ENCODE data around the gene GPD1. TPM values are rescaled to one million over a fixed set of nuclear protein-coding genes. Genes with fewer than 3 reads are reported as not detected.
A peak's percentile ranks its signal among the peaks of the same experiment; 100 is the strongest.

The GPD1 gene
- total and polyA plus RNA-seq, 9 of the 15 experiments (the other 6 are each of a cell fraction or from before 2014, with no cell fraction given) = 0.13 to 1.00 (median 0.55) TPM

DNA sequence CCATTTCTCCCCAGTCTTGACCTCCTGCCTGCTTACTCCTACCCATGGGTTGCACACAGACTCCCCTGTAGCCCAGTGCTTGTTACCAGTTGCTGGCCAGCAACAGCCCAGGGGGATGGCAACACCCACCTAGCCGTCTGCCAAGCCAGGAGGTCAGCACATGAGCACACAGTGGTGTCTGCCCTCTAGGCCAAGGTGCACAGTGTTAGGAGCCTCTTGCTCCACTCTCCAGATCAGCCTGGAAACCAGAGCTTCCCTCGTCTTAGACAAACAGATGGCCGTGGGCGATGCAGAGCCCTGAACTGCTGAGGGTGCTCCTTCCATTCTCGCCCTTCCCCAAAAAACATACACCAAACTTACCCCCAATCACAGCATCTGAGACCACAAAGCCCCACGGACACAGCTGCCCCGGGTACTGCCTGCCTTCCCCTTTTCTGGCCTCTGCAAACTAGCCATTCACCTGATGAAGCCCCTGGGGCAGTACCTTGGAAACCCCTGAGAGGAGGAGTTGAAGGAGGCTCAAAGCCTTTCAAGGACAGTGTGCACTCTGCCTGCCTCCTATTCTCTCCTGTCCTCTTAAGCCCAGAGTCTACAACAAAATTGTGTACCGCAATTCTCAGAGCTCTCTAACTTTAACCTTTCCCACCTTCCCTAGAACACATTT, 1.0 kb upstream of the GPD1 start:
- ATAC-seq = no peak; the same call in 2 of the 3 replicates
- no peaks in the 10 kb centered on the region for H3K27me3 ChIP-seq (ENCODE audit: control insufficient read depth in 2 of 2, insufficient read depth in 2 of 2, low read length in 2 of 2)
- H3K4me3 ChIP-seq = no peak overlapping the region
- no peak for DNase-seq (ENCODE audit: extremely low read depth in 1 of 4, low spot score in 3 of 4)
- intact Hi-C loops (cut with micrococcal nuclease) (no loop called here), in situ Hi-C loops (cut with MboI) (no loop called here)
- ChIA-PET CTCF (ENCODE audit: low intra/inter-chr PET ratio) (interaction anchor here (1.4 kb wide), 1 partner anchor 73 kb away, joined by 3 read pairs; no protein-coding TSS in a partner anchor), POLR2A (interaction anchor here (0.6 to 1.7 kb wide), 6 partner anchors 9 to 1714 kb away, joined by 3 to 9 read pairs (median 4); partner anchors contain the start of genes COX14, LIMA1 and SMARCD1)
- no peaks in the 10 kb centered on the region for H4K20me1 ChIP-seq (replicated peaks; ENCODE audit: control insufficient read depth, insufficient read depth, low read length)
- H3K9me3 ChIP-seq (replicated peaks; ENCODE audit: control insufficient read depth, insufficient read depth, low read depth, low read length) = no peaks in the 10 kb centered on the region
- 59% methylated on average over 8 of the region's 8 CpGs for WGBS (ENCODE audit: insufficient coverage, low coverage, missing lambda C conversion rate)
- H2AFZ ChIP-seq (ENCODE audit: low read depth, low read length) = no peak overlapping the region
- H3K9me1 ChIP-seq (ENCODE audit: control insufficient read depth, insufficient read depth, low read length) = no peaks in the 10 kb centered on the region
- H3K4me2 ChIP-seq (ENCODE audit: insufficient read depth, low read length) = no peak overlapping the region
- H3K9ac ChIP-seq (ENCODE audit: insufficient read depth in 1 of 2, low read depth in 2 of 2, low read length in 2 of 2) = peak overlapping the region in 1 of 2 experiments; percentile 49; a peak in 2 of 4 replicates
- H3K79me2 ChIP-seq (ENCODE audit: control insufficient read depth, insufficient read depth, low read length) = no peaks in the 10 kb centered on the region
- peaks cover 34% of the 10 kb centered on the region for H3K36me3 ChIP-seq (ENCODE audit: control insufficient read depth, insufficient read depth, low read length)
- FAIRE-seq = no peak
- no peak for TF ChIP-seq ZBTB1 (CRISPR knock-in tag; IDR thresholded peaks at IDR 0.05; ENCODE audit: borderline replicate concordance, low read depth)
- no peak for TF ChIP-seq MTF1 (CRISPR knock-in tag; IDR thresholded peaks at IDR 0.05; ENCODE audit: borderline replicate concordance)
- TF ChIP-seq, protein P1, sequence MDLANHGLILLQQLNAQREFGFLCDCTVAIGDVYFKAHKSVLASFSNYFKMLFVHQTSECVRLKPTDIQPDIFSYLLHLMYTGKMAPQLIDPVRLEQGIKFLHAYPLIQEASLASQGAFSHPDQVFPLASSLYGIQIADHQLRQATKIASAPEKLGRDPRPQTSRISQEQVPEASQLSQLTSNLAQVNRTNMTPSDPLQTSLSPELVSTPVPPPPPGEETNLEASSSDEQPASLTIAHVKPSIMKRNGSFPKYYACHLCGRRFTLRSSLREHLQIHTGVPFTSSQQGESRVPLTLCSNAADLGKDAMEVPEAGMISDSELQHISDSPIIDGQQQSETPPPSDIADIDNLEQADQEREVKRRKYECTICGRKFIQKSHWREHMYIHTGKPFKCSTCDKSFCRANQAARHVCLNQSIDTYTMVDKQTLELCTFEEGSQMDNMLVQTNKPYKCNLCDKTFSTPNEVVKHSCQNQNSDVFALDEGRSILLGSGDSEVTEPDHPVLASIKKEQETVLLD (IDR thresholded peaks at IDR 0.05) = no peak
- TF ChIP-seq PTTG1 (tag; IDR thresholded peaks at IDR 0.05; ENCODE audit: low read depth) = no peak
- no peak for TF ChIP-seq MAFF (IDR thresholded peaks at IDR 0.05; ENCODE audit: low read length)
- TF ChIP-seq SREBF2 (CRISPR knock-in tag; IDR thresholded peaks at IDR 0.05) = no peak
- no peak for TF ChIP-seq ZNF785 (CRISPR knock-in tag; IDR thresholded peaks at IDR 0.05)
- no peak for TF ChIP-seq STAT5A (IDR thresholded peaks at IDR 0.05; ENCODE audit: borderline replicate concordance, low read length)
- TF ChIP-seq, protein P2, sequence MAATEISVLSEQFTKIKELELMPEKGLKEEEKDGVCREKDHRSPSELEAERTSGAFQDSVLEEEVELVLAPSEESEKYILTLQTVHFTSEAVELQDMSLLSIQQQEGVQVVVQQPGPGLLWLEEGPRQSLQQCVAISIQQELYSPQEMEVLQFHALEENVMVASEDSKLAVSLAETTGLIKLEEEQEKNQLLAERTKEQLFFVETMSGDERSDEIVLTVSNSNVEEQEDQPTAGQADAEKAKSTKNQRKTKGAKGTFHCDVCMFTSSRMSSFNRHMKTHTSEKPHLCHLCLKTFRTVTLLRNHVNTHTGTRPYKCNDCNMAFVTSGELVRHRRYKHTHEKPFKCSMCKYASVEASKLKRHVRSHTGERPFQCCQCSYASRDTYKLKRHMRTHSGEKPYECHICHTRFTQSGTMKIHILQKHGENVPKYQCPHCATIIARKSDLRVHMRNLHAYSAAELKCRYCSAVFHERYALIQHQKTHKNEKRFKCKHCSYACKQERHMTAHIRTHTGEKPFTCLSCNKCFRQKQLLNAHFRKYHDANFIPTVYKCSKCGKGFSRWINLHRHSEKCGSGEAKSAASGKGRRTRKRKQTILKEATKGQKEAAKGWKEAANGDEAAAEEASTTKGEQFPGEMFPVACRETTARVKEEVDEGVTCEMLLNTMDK (IDR thresholded peaks at IDR 0.05; ENCODE audit: borderline replicate concordance, insufficient read depth, low read depth, low read length, poor library complexity, severe bottlenecking) = no peak
- TF ChIP-seq ZNF561 (CRISPR knock-in tag; conservative IDR thresholded peaks at IDR 0.05) = no peak
- TF ChIP-seq ARNT (IDR thresholded peaks at IDR 0.05) = no peak
- no peak for TF ChIP-seq POLR2H (tag; IDR thresholded peaks at IDR 0.05; ENCODE audit: low read depth)
- TF ChIP-seq TAF1 (IDR thresholded peaks at IDR 0.05; ENCODE audit: control insufficient read depth, extremely low read depth, insufficient read depth, low read length, severe bottlenecking) = no peak
- no peak for TF ChIP-seq FOXK1 (CRISPR knock-in tag; IDR thresholded peaks at IDR 0.05; ENCODE audit: borderline replicate concordance)
- TF ChIP-seq ZNF280A (IDR thresholded peaks at IDR 0.05; ENCODE audit: low read depth, partially characterized antibody) = no peak
- no TSS peak for BruUV-seq (replicated peaks)
- H3K27ac ChIP-seq (ENCODE audit: extremely low read depth, low read depth, low read length) = no peak overlapping the region
- peaks cover 16% of the 10 kb centered on the region in 2 experiments for H3K4me1 ChIP-seq (replicated peaks in 1 of 2; ENCODE audit: control insufficient read depth in 2 of 2, insufficient read depth in 2 of 2, low read length in 2 of 2)
